Smooth muscle cell (in vitro differentiated cells): ENCODE data around the gene SLC2A11. TPM values are rescaled to one million over a fixed set of nuclear protein-coding genes. Genes with fewer than 3 reads are reported as not detected.

Experiments
- DNase-seq: peaks from one replicate; lab custom pipeline; 2025; ENCODE audit not compliant: unreplicated experiment; lab: John Stamatoyannopoulos, UW
- H2AFZ ChIP-seq: fragments of 200-600 bp; sonication (generic); 2 replicates; pipeline ENCODE4 v1.6.0; 2016; ENCODE audit warnings: antibody characterized with exemption, low read depth, mild to moderate bottlenecking
- H3F3A ChIP-seq: fragments of 200-600 bp; sonication (generic); 2 replicates; pipeline ENCODE4 v1.6.0; 2017; ENCODE audit warnings: antibody characterized with exemption, low read depth
- H3K27ac ChIP-seq: fragments of 200-600 bp; sonication (generic); 2 replicates; pipeline ENCODE4 v1.5.1; 2016; ENCODE audit warnings: low read depth, mild to moderate bottlenecking
- H3K27me3 ChIP-seq: fragments of 200-600 bp; sonication (generic); 2 replicates; pipeline ENCODE4 v1.6.1; 2016; ENCODE audit warnings: low read depth, mild to moderate bottlenecking
- H3K36me3 ChIP-seq: fragments of 200-600 bp; sonication (generic); 2 replicates; pipeline ENCODE4 v1.5.1; 2016; ENCODE audit warnings: low read depth
- H3K4me1 ChIP-seq: fragments of 200-600 bp; sonication (generic); 2 replicates; pipeline ENCODE4 v1.5.1; 2016; ENCODE audit warnings: low read depth
- H3K4me2 ChIP-seq: fragments of 200-600 bp; sonication (generic); 2 replicates; pipeline ENCODE4 v1.6.0; 2016; ENCODE audit warnings: mild to moderate bottlenecking
- H3K4me3 ChIP-seq: fragments of 200-600 bp; sonication (generic); 2 replicates; pipeline ENCODE4 v1.5.1; 2016; ENCODE audit warnings: mild to moderate bottlenecking
- H3K79me2 ChIP-seq: fragments of 200-600 bp; sonication (generic); 2 replicates; pipeline ENCODE4 v1.6.0; 2016; ENCODE audit warnings: low read depth, mild to moderate bottlenecking
- H3K9ac ChIP-seq: fragments of 200-600 bp; sonication (generic); 2 replicates; pipeline ENCODE4 v1.6.0; 2016; ENCODE audit warnings: low read depth
- H3K9me3 ChIP-seq: fragments of 200-600 bp; sonication (generic); replicated peaks from 2 replicates; pipeline ENCODE4 v1.5.1; 2016; ENCODE audit warnings: low read depth
- H4K20me1 ChIP-seq: fragments of 200-600 bp; sonication (generic); 2 replicates; pipeline ENCODE4 v1.6.0; 2016; ENCODE audit warnings: low read depth
- WGBS: methylation state at CpG from one replicate; pipeline ENCODE4 v1.1.7; 2016; ENCODE audit warnings: low lambda C conversion rate; 5-methylcytosine and 5-hydroxymethylcytosine counted together
- polyA plus RNA-seq: library from polyadenylated mRNA; unstranded; fragments of >200 nt; fragmentation: Nextera tagmentation; extraction: Ambion mirVana; gene quantifications from 2 replicates; pipeline ENCODE4 v1.2.1, GENCODE V29; 2016
- total RNA-seq: library from RNA; depleted of rRNA; stranded (reverse); fragments of >200 nt; gene quantifications from 2 replicates; pipeline ENCODE4 v1.2.3, GENCODE V29; 2014
- TF ChIP-seq, protein P1 (sequence below): fragments of 200-600 bp; sonication (generic); IDR thresholded peaks from 2 replicates; pipeline ENCODE4 v1.5.1; 2017; ENCODE audit warnings: borderline replicate concordance, mild to moderate bottlenecking, antibody characterized with exemption; ENCODE audit not compliant: insufficient read depth, poor library complexity, severe bottlenecking

The SLC2A11 gene
- total and polyA plus RNA-seq, 2 experiments from 2014 or later: 3.5 to 9.5 TPM

DNA sequence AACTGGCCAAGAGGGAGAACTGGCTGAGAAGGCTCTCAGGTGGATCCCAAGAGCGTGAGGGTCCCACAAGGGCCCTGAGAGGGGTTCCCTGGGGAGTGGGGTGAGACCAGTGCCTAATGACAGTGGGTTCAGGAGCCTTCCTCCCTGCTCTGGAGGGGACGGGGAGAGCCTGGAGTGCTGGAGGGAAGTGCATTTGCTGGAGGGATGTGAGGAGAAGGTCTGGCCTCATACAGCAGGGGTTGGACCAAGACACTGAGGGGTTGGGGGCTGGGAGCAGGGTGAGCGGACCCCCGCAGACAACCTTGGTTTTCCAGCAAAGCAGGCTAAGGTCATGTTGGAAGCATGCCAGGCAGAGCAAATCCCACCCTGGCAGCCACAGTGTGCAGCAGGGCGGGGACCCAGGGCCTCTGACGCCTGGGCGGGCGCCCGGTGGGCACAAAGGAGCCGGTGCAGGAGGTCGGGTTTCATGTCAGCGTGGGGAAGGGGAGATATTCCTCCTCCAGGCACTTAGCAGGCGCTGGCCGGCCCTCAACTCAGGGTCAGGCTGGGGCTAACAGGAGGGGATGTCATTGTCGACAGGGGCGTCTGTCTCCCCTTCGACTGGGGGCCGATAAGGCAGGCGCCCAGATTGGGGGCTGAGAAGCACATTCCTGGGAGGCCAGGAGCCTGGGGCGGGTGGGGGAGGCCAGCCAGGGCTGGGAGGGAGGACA is 15.8 kb upstream of the SLC2A11 start:
- no peak for DNase-seq
- Histone ChIP-seq H3F3A (peaks cover 13% of the 10 kb centered on the region), H3K4me3 (no peak overlapping the region), H2AFZ (no peak overlapping the region), H3K79me2 (no peaks in the 10 kb centered on the region), H3K36me3 (no peaks in the 10 kb centered on the region), H3K9me3 (no peaks in the 10 kb centered on the region), H3K4me1 (peaks cover 19% of the 10 kb centered on the region), H4K20me1 (peaks cover 15% of the 10 kb centered on the region), H3K9ac (no peak overlapping the region), H3K27me3 (no peaks in the 10 kb centered on the region), H3K4me2 (no peak overlapping the region), H3K27ac (no peak overlapping the region)
- WGBS: 81% methylated on average over 12 of the region's 20 CpGs
- TF ChIP-seq, protein P1, sequence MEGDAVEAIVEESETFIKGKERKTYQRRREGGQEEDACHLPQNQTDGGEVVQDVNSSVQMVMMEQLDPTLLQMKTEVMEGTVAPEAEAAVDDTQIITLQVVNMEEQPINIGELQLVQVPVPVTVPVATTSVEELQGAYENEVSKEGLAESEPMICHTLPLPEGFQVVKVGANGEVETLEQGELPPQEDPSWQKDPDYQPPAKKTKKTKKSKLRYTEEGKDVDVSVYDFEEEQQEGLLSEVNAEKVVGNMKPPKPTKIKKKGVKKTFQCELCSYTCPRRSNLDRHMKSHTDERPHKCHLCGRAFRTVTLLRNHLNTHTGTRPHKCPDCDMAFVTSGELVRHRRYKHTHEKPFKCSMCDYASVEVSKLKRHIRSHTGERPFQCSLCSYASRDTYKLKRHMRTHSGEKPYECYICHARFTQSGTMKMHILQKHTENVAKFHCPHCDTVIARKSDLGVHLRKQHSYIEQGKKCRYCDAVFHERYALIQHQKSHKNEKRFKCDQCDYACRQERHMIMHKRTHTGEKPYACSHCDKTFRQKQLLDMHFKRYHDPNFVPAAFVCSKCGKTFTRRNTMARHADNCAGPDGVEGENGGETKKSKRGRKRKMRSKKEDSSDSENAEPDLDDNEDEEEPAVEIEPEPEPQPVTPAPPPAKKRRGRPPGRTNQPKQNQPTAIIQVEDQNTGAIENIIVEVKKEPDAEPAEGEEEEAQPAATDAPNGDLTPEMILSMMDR: no peak

DNA sequence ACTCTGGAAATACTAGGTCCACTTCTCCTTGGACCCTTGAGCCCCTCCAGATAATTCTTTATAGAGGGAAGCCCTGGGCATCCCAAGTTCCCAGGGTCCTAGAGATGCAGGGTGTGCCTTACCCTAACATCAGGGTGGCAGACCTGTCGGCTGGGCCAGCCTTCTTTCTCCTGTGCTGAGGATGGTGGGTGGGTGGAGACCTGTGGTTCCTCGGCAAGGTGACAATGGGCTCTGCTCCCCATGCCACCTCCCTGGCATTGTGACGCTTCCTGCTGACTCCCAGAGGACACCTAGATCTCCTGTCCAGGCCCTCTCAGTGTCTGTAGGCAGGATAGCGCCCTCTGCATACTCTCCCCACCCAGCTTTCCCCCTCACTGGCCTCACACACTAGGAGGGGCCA is 15.1 kb upstream of the SLC2A11 start:
- TF ChIP-seq, protein P1: no peak
- Histone ChIP-seq H3K9me3 (no peaks in the 10 kb centered on the region), H4K20me1 (peaks cover 7% of the 10 kb centered on the region), H3K27ac (no peak overlapping the region), H3K4me2 (no peak overlapping the region), H3K4me1 (peaks cover 24% of the 10 kb centered on the region), H2AFZ (no peak overlapping the region), H3K27me3 (no peaks in the 10 kb centered on the region), H3K4me3 (no peak overlapping the region), H3K36me3 (no peaks in the 10 kb centered on the region), H3F3A (peaks cover 8% of the 10 kb centered on the region), H3K9ac (no peak overlapping the region), H3K79me2 (no peaks in the 10 kb centered on the region)
- 86% methylated on average over 4 of the region's 4 CpGs for WGBS
- no peak for DNase-seq

DNA sequence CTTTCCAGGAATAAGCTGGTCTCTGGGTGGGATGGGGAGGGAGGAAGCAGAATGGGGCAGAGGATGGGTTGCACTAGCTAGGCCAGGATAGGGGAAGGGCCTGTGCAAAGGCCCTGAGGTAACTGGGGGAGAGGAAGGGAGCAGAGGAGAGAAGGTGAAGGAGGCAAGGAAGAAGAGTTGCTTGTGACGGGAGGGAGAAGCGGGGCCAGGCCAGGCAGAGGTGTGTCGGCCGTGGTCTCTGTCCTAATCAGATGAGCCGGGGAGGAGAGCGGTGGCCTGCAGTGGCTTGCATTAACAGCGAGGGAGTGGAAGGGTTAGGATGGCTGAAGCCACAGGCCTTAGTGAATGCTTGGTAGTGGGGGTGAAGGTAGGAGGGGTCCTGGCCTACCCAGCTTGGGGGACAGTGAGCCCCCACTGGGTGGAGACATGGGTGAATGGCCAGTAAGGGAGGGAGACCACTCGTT is 12.9 kb upstream of the SLC2A11 start:
- Histone ChIP-seq H3K27me3 (no peaks in the 10 kb centered on the region), H3K36me3 (no peaks in the 10 kb centered on the region), H3K27ac (no peak overlapping the region), H3K9ac (no peak overlapping the region), H3K79me2 (no peaks in the 10 kb centered on the region), H2AFZ (no peak overlapping the region), H3K4me2 (no peak overlapping the region), H3K9me3 (no peaks in the 10 kb centered on the region), H3K4me1 (peaks cover 25% of the 10 kb centered on the region), H3K4me3 (no peak overlapping the region), H3F3A (no peaks in the 10 kb centered on the region), H4K20me1 (no peaks in the 10 kb centered on the region)
- TF ChIP-seq, protein P1: no peak
- no peak for DNase-seq
- 84% methylated on average over 8 of the region's 8 CpGs for WGBS
